GM10266 (cell line): ENCODE measurements around the gene PABPN1L.

Experiments
- DNase-seq: peaks from one replicate; pipeline ENCODE4 v3.0.0; 2012; ENCODE audit errors: extremely low spot score
- TF ChIP-seq, protein P1 (sequence below): IDR thresholded peaks from 2 replicates; pipeline ENCODE4 v1.5.1; 2012; ENCODE audit warnings: mild to moderate bottlenecking, low read depth; ENCODE audit not compliant: control insufficient read depth, insufficient read depth; ENCODE audit errors: missing control alignments

Gene PABPN1L

DNA sequence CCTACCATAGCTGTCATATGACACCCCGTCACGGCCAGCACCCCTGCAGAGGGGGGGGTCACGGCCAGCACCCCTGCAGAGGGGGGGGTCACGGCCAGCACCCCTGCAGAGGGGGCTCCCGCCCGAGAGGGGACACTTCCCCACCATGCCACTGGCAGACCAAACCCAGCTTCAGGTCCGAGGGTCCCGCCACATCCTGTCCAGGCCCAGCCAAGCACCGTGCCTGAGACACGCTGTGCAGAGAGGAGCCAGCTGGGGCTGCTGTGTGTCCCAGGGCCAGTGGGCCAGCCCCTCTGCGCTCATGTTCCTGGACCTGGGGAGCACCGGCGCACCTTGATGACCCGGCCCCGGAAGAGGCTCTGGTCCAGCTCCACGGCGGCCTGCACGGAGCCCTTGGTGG is 1.9 kb downstream of the PABPN1L start:
- no peak for DNase-seq
- TF ChIP-seq, protein P1, sequence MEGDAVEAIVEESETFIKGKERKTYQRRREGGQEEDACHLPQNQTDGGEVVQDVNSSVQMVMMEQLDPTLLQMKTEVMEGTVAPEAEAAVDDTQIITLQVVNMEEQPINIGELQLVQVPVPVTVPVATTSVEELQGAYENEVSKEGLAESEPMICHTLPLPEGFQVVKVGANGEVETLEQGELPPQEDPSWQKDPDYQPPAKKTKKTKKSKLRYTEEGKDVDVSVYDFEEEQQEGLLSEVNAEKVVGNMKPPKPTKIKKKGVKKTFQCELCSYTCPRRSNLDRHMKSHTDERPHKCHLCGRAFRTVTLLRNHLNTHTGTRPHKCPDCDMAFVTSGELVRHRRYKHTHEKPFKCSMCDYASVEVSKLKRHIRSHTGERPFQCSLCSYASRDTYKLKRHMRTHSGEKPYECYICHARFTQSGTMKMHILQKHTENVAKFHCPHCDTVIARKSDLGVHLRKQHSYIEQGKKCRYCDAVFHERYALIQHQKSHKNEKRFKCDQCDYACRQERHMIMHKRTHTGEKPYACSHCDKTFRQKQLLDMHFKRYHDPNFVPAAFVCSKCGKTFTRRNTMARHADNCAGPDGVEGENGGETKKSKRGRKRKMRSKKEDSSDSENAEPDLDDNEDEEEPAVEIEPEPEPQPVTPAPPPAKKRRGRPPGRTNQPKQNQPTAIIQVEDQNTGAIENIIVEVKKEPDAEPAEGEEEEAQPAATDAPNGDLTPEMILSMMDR: no peak

DNA sequence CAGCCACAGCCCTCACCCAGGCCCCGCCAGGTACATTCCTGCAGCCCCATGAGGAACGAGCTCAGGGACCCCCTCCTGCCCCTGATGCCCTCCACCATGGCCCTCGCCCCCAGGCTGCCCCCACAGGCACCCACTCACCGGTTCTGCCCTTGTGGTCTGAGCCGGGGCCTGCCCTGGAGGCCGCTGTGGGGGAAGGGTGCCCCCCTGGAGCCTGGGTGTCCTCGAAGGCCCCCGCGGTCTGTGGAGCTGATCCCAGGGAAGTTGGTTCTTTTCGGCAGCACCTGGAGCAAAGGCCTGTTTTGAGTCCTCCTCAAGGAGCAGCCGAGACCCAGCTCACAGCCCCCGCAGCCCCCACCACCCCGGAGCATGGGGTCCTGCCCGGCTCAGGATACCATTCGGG is 2.4 kb downstream of the PABPN1L start:
- DNase-seq: no peak
- TF ChIP-seq, protein P1: no peak

DNA sequence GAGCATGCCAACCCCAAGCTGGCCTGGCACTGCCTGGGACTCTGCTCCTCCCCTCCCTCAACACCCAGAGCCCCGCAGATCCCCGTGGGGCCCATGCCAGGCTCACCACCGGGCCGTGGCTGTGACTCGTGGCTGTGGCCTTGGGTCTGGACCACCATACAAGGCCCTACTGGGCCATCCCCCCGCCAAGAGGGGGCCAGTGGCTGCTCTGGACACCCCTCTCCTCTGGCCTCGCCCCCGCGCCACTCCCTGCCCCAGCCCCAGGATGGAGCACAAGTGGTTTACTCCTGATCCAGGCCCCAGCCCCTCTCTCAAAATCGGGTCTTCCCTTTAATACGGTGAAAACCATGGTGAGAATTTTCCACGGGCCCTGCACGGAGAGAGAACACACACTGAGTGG is 3.0 kb downstream of the PABPN1L start:
- TF ChIP-seq, protein P1: no peak
- no peak for DNase-seq

DNA sequence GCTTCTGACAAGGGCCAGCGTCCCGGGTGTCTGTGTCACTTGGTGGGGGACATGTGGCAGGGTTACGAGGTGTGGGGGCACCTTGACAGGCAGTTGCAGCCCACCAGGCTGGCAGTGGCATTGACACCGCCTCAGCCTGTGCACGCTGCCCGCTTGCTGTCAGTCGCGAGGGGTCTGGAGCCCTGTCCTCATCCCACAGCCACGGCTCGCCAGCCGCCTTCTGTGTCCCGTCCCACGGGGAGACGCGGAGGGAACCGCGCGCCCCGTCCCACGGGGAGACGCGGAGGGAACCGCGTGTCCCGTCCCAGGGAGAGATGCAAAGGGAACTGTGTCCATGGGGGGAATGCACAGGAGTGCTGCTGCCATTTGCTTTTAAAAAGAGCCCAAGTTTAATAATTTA is 3.5 kb downstream of the PABPN1L start:
- DNase-seq: no peak
- TF ChIP-seq, protein P1: no peak

DNA sequence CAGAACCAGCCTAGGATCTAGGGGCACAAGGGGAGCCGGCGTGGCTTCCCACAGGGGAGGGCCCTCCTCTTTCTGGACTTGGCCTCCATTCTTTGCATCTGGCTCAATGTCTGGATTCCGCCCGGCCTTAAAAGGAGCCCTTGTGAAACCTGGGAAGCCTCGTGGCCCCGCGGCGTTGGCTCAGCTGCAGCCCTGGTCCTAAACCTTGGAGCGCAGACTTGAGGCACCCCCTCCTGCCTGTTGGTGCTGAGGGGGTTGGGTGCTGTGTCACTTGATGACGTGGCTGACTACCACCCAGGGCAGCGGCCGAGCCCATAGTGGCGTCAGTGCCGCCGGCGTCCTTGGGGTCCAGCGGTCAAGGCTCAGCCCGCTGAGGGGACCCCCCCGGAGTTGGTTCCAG is 5.1 kb downstream of the PABPN1L start:
- no peak for DNase-seq
- TF ChIP-seq, protein P1: no peak

DNA sequence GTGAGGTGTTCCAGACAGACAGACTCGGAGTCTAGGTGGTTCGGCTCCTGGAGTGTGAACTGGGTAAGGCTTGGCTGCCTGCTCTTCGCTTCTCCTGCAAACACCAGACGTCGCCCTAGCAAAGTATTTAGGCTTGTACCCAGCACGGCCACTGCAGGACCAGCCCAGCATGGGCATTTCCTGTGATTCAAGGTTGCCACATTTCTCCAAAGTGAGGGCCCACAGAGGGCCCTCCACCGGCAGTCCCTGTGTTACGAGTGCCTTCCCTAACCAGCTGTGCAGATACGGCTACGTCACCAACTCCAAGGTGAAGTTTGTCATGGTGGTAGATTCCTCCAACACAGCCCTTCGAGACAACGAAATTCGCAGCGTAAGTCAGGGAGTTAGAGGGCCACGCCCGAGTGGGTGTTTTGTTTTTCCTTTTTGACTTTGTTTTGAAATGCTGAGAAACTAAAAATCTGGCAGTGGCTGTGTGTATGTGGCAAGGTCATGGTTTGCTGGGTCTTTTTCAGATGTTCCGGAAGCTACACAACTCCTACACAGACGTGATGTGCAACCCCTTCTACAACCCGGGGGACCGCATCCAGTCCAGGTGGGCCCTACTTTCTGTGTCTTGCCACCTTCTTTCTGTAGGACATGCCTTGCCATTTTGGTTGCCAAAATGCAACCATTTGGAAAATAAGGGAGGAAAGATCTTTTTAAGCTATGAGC is 6.9 kb downstream of the PABPN1L start:
- TF ChIP-seq, protein P1: no peak

DNA sequence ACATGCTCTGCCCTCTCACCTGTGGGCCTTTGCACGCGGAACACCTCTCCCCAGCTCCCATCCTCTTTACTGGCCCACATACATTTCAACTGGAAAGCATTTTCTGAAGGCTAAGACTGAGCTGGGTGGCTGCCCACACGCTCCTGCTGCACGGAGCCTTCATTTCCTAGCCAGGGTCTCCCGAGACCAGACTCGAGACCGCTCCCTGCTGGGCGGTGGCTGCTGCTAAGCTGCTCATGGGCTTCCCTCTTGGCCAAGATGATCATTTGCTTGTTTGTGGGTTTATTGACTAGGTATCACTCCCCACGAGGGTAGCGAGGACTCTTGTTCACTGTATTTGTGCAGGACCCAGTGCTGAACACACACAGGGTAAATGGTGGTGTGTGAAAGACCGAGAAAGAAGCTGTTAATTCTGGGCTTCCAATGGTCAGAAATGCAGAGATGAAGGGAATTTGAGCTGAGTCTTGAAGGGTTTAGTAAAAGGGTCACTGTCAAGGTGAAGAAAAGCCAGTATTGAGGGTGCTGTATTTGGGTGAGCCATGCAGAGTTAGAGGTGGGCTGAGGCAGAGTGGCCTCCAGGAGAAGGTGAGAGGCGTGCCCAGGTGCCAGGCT is 8.6 kb downstream of the PABPN1L start:
- peak; percentile 91 for DNase-seq
- TF ChIP-seq, protein P1: peak; percentile 87

More for the DNA sequence above, 6.9 kb downstream of the PABPN1L start:
- no peak for DNase-seq
